Adrenal gland (tissue), 5 donors: ENCODE results near the gene CORO7.

Experiments
- CTCF ChIP-seq, 6 experiments: fragments of 450-650 bp in 4 of 6; fragments of 200-600 bp in 2 of 6; sonication (generic) in 1 of 6; IDR thresholded peaks; 1 replicate in 5 of 6; 2 replicates in 1 of 6; pipeline versions ENCODE4 v1.5.1 to v1.8.0; 2016 to 2021; ENCODE audit warnings: antibody characterized with exemption in 6 of 6, mild to moderate bottlenecking in 2 of 6, moderate library complexity in 1 of 6
- POLR2A ChIP-seq, 2 donors: fragments of 450-650 bp; IDR thresholded peaks; one replicate each; pipeline ENCODE4 v1.6.1; 2017; ENCODE audit warnings: antibody characterized with exemption in 2 of 2, mild to moderate bottlenecking in 2 of 2, moderate library complexity in 1 of 2
- donor health status: DM: no; HTN: no; CAD: no.

DNA sequence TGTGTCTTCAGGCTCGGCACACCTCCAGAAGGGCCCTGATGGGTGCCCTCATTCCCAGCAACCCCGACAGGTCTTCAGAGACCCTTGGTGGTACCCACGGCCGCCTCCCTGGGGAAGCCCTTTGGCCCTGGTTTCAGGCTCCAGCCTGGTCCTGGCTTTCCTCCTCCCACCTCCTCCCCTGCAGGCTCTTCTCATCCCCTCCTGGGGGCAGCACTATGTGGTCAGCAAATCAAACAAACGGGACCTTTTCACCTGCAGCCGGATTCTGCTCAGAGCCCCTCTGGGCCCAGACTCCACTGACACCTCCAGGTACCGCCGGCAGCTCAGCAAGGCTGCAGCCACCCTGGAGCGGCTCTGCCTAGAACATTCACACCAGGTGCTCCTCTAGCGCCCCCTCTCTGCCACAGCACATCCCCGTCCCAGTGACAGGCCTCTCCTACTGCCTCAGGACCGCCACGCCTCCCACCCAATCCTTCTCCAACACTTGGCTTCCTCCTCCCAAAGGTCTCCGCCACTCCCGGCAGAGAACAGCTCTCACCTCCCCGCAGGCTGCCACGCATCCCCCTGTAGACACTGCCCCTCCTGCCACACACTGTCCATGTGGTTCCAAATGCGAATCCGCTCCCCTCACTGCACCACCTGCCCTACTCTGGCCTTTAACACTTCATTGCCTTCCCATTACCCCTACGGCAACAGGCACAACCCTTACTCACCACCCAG is 12.0 kb downstream of the CORO7 start:
- TF ChIP-seq POLR2A (IDR thresholded peaks at IDR 0.05), result no peak
- peak; percentile 31 to 67 (median 52) for TF ChIP-seq CTCF (IDR thresholded peaks at IDR 0.05)
